BE2C (cell line): ENCODE results near the gene ADAMTS17.

Experiments used
- DNase-seq: peaks from one replicate; pipeline ENCODE4 v3.0.0-alpha.2; 2020
- H3K27me3 ChIP-seq: fragments of 250-450 bp; sonication (Bioruptor Pico); 2 replicates; pipeline ENCODE4 v1.5.1; 2020; ENCODE audit warnings: mild to moderate bottlenecking
- H3K36me3 ChIP-seq: fragments of 250-450 bp; sonication (Bioruptor Pico); 2 replicates; pipeline ENCODE4 v1.5.1; 2020; ENCODE audit warnings: mild to moderate bottlenecking
- H3K4me1 ChIP-seq: fragments of 250-450 bp; sonication (Bioruptor Pico); 2 replicates; pipeline ENCODE4 v1.5.1; 2020
- H3K4me3 ChIP-seq: 2 replicates; pipeline ENCODE4 v1.5.1; 2011; ENCODE audit warnings: low read depth, low read length
- H3K9me3 ChIP-seq: fragments of 250-450 bp; sonication (Bioruptor Pico); 2 replicates; pipeline ENCODE4 v1.5.1; 2020
- TF ChIP-seq, protein P1 (sequence below): IDR thresholded peaks from 2 replicates; pipeline ENCODE4 v1.5.1; 2012; ENCODE audit warnings: mild to moderate bottlenecking, low read depth, low read length

The ADAMTS17 gene

DNA sequence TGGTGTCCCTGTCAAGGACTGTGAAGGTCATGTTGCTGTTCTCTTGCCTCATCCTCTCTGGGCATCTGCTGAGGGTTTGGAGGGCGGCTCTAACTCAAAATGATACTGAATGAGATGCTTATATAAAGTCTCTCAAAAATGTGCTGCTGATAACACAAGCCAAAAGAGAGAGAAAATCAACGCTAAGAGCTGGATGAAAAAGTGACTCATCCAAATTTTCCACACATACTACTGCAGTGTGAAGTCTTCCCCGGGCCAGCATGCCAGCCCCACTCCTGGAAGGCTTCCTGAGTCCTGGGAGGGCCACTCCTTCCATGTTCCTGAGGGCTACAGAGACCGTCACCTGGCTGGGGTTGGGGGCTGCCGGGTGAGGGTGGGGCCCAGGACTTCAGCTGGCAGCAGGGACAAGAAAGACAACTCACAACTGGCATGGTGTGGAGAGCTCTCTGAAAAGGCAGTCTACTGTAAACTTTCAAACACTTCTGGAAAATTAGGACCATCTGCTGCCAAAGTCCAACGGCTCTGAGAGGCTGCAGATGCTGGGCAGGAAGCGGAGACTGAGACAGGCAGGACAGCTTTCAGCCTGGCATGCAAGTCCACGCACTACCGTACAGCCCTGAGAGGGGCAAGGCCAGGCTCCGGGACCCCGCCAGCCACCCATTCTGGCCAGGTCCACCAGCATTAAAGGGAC, 200.3 kb downstream of the ADAMTS17 start:
- TF ChIP-seq, protein P1, sequence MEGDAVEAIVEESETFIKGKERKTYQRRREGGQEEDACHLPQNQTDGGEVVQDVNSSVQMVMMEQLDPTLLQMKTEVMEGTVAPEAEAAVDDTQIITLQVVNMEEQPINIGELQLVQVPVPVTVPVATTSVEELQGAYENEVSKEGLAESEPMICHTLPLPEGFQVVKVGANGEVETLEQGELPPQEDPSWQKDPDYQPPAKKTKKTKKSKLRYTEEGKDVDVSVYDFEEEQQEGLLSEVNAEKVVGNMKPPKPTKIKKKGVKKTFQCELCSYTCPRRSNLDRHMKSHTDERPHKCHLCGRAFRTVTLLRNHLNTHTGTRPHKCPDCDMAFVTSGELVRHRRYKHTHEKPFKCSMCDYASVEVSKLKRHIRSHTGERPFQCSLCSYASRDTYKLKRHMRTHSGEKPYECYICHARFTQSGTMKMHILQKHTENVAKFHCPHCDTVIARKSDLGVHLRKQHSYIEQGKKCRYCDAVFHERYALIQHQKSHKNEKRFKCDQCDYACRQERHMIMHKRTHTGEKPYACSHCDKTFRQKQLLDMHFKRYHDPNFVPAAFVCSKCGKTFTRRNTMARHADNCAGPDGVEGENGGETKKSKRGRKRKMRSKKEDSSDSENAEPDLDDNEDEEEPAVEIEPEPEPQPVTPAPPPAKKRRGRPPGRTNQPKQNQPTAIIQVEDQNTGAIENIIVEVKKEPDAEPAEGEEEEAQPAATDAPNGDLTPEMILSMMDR = no peak
- Histone ChIP-seq H3K4me1 (no peaks in the 10 kb centered on the region), H3K9me3 (no peaks in the 10 kb centered on the region), H3K4me3 (no peak overlapping the region), H3K27me3 (no peaks in the 10 kb centered on the region), H3K36me3 (no peaks in the 10 kb centered on the region)
- no peak for DNase-seq

GRCh38 chr15:100140527-100141308, 201.1 kb downstream of the ADAMTS17 start:
- TF ChIP-seq, protein P1 = no peak
- Histone ChIP-seq H3K27me3 (no peaks in the 10 kb centered on the region), H3K4me3 (no peak overlapping the region), H3K4me1 (no peaks in the 10 kb centered on the region), H3K36me3 (no peaks in the 10 kb centered on the region), H3K9me3 (no peaks in the 10 kb centered on the region)
- DNase-seq = no peak

GRCh38 chr15:100134586-100134985, 207.2 kb downstream of the ADAMTS17 start:
- no peaks in the 10 kb centered on the region for H3K36me3 ChIP-seq
- TF ChIP-seq, protein P1 = no peak
- no peaks in the 10 kb centered on the region for H3K9me3 ChIP-seq
- no peak overlapping the region for H3K4me3 ChIP-seq
- no peaks in the 10 kb centered on the region for H3K4me1 ChIP-seq
- no peaks in the 10 kb centered on the region for H3K27me3 ChIP-seq
- no peak for DNase-seq

DNA sequence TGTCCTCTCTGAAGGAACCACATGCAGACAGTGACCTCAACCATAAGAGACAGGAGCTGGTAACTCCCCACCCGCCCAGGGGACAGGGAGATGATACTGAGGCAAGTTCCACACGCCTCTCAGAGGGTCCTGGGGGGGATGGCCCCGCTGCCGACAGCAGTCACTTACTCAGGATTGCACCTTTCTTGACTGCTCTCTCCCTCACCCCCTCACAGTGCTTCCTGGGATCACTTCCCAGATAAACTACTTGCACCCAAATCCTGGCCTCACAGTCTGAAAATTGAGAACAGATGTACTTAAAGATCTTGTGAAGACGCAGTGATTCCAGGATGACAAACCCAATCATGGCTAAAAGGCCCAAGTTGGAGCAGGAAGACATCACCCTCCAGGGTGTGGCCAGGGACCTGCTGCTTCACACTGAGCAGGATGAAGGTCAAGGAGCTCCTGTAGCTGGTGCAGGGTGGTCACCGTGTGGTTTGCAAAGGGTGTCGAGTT, 207.6 kb downstream of the ADAMTS17 start:
- Histone ChIP-seq H3K4me3 (no peak overlapping the region), H3K36me3 (no peaks in the 10 kb centered on the region), H3K9me3 (no peaks in the 10 kb centered on the region), H3K27me3 (no peaks in the 10 kb centered on the region), H3K4me1 (no peaks in the 10 kb centered on the region)
- TF ChIP-seq, protein P1 = no peak
- no peak for DNase-seq

DNA sequence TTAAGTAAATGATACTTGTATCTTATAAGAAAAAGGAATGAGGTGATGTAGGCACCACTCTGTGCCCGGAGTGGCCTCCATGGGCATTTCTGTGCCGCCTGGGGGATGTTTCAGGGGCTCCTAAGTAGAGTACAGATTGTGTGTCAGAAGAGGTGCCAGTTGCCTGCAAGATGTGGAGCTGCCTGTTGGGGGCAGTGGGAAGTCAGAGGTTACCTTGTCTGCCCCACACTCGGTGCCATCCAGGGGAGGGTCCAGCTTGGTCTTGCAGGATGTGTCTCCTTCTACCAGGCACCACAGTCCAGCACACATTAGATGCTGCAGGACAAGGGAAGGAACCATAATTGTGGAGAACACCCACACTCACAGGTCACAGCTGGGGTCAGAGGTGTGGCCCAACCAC, 208.8 kb downstream of the ADAMTS17 start:
- DNase-seq = no peak
- Histone ChIP-seq H3K4me1 (no peaks in the 10 kb centered on the region), H3K9me3 (no peaks in the 10 kb centered on the region), H3K27me3 (no peaks in the 10 kb centered on the region), H3K36me3 (no peaks in the 10 kb centered on the region), H3K4me3 (no peak overlapping the region)
- TF ChIP-seq, protein P1 = no peak; the same call in 1 of the 2 replicates

DNA sequence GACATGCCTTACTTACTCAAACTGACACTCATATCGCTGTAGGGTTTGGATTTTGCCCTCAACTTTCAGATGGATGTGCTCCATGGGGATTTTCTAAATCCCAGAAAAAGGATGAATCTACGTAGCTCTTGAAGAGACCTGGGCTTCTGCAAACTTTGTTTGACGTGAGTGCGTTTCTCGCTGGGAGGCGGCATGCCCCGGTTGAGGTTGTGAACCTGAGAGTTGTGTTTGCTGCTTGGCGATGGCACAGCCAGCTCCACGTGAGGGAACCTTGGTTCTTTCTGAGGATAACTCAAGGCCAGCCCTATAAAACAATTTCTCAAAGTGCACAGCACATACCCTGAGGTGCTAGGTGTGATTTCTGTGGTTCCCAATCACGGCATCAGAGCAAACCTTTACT, 209.5 kb downstream of the ADAMTS17 start:
- no peaks in the 10 kb centered on the region for H3K9me3 ChIP-seq

More for the DNA sequence above, 209.5 kb downstream of the ADAMTS17 start:
- Histone ChIP-seq H3K27me3 (no peaks in the 10 kb centered on the region), H3K4me1 (no peaks in the 10 kb centered on the region), H3K4me3 (no peak overlapping the region), H3K36me3 (no peaks in the 10 kb centered on the region)
- DNase-seq = no peak
- TF ChIP-seq, protein P1 = no peak
